Right atrium auricular region (tissue), 2 donors: ENCODE data around the gene GPRC6A. TPM values are rescaled to one million over a fixed set of nuclear protein-coding genes. Genes with fewer than 3 reads are reported as not detected.
A peak's percentile ranks its signal among the peaks of the same experiment; 100 is the strongest.

ENCODE experiments used
- DNase-seq: peaks from one replicate; pipeline ENCODE4 v3.0.0-alpha.2; 2019; ENCODE audit warnings: low spot score
- H3K27ac ChIP-seq, 2 donors: fragments of 200-600 bp; sonication (generic); 1 replicate in 1 of 2; 2 replicates in 1 of 2; pipeline ENCODE4 v1.5.1; 2016 to 2019
- H3K27me3 ChIP-seq, 2 donors: fragments of 200-600 bp; sonication (generic); one replicate each; pipeline versions ENCODE4 v1.5.1 to v1.6.0; 2017 to 2019
- H3K36me3 ChIP-seq: fragments of 200-600 bp; sonication (generic); one replicate; pipeline ENCODE4 v1.5.1; 2016
- H3K4me1 ChIP-seq, 2 donors: fragments of 200-600 bp; sonication (generic); one replicate each; pipeline versions ENCODE4 v1.5.1 to v1.6.0; 2017 to 2019
- H3K4me3 ChIP-seq, 2 donors: fragments of 200-600 bp; sonication (generic); 1 replicate in 1 of 2; 2 replicates in 1 of 2; pipeline ENCODE4 v1.5.1; 2017 to 2019; ENCODE audit warnings: mild to moderate bottlenecking in 1 of 2, moderate library complexity in 1 of 2
- H3K9me3 ChIP-seq, 2 donors: fragments of 200-600 bp; sonication (generic); one replicate each; pipeline ENCODE4 v1.5.1; 2019
- CTCF ChIP-seq, 2 donors: fragments of 200-600 bp; sonication (generic); IDR thresholded peaks; one replicate each; pipeline ENCODE4 v1.5.1; 2019; ENCODE audit warnings: antibody characterized with exemption in 2 of 2
- total RNA-seq, 2 donors: library from RNA; depleted of rRNA; stranded (reverse); fragments of >200 nt; gene quantifications; one replicate each; pipeline ENCODE4 v1.1.0, GENCODE V29; 2016

GPRC6A gene
- total RNA-seq, 2 donors from 2014 or later = not detected

- Histone ChIP-seq H3K36me3 (no peaks in the 10 kb centered on the region), H3K4me3 (no peak overlapping the region), H3K9me3 (no peaks in the 10 kb centered on the region), H3K4me1 (no peaks in the 10 kb centered on the region), H3K27me3 (no peaks in the 10 kb centered on the region), H3K27ac (no peak overlapping the region)
- TF ChIP-seq CTCF (IDR thresholded peaks at IDR 0.05) = no peak
- DNase-seq = no peak
These were observed 28.9 kb downstream of the GPRC6A start for GRCh38 chr6:116799945-116800344.

- no peak overlapping the region for H3K27ac ChIP-seq
- H3K4me3 ChIP-seq = no peak overlapping the region
- no peaks in the 10 kb centered on the region for H3K9me3 ChIP-seq
- no peaks in the 10 kb centered on the region for H3K27me3 ChIP-seq
- H3K4me1 ChIP-seq = no peaks in the 10 kb centered on the region
- no peak for DNase-seq
- no peaks in the 10 kb centered on the region for H3K36me3 ChIP-seq
- no peak for TF ChIP-seq CTCF (IDR thresholded peaks at IDR 0.05)
These were observed 31.3 kb downstream of the GPRC6A start for GRCh38 chr6:116797585-116797984.

GRCh38 chr6:116793224-116793623, 35.7 kb downstream of the GPRC6A start:
- TF ChIP-seq CTCF (IDR thresholded peaks at IDR 0.05) = no peak
- Histone ChIP-seq H3K27me3 (no peaks in the 10 kb centered on the region), H3K4me3 (no peak overlapping the region), H3K9me3 (no peaks in the 10 kb centered on the region), H3K36me3 (no peaks in the 10 kb centered on the region), H3K4me1 (no peaks in the 10 kb centered on the region), H3K27ac (no peak overlapping the region)
- no peak for DNase-seq

- Histone ChIP-seq H3K4me1 (no peaks in the 10 kb centered on the region), H3K27me3 (no peaks in the 10 kb centered on the region), H3K36me3 (no peaks in the 10 kb centered on the region), H3K27ac (no peak overlapping the region), H3K9me3 (no peaks in the 10 kb centered on the region), H3K4me3 (no peak overlapping the region)
- TF ChIP-seq CTCF (IDR thresholded peaks at IDR 0.05) = no peak
- no peak for DNase-seq
These were observed 45.0 kb downstream of the GPRC6A start for GRCh38 chr6:116783852-116784251.

- no peaks in the 10 kb centered on the region for H3K36me3 ChIP-seq
- DNase-seq = no peak
- TF ChIP-seq CTCF (IDR thresholded peaks at IDR 0.05) = peak in 1 of 2 donors; percentile 67
- H3K4me3 ChIP-seq = no peak overlapping the region
- no peak overlapping the region for H3K27ac ChIP-seq
- no peaks in the 10 kb centered on the region for H3K9me3 ChIP-seq
- H3K4me1 ChIP-seq = no peaks in the 10 kb centered on the region
- H3K27me3 ChIP-seq = no peaks in the 10 kb centered on the region
These were observed 49.2 kb downstream of the GPRC6A start for GRCh38 chr6:116779573-116780164.

- TF ChIP-seq CTCF (IDR thresholded peaks at IDR 0.05) = no peak
- Histone ChIP-seq H3K27me3 (no peaks in the 10 kb centered on the region), H3K4me3 (no peak overlapping the region), H3K4me1 (no peaks in the 10 kb centered on the region), H3K36me3 (no peaks in the 10 kb centered on the region), H3K9me3 (no peaks in the 10 kb centered on the region), H3K27ac (no peak overlapping the region)
- no peak for DNase-seq
These were observed 55.0 kb downstream of the GPRC6A start for GRCh38 chr6:116773886-116774285.
